Hepatic stellate cell (primary cell): Measurements from ENCODE around the gene MCF2L.

Experiments used
- DNase-seq: peaks from one replicate; pipeline ENCODE4 v3.0.0; 2011; ENCODE audit warnings: low spot score

Gene MCF2L

GRCh38 chr13:113129480-113129879, 160.5 kb downstream of the MCF2L start:
- DNase-seq = no peak

GRCh38 chr13:113129921-113130750, 161.1 kb downstream of the MCF2L start:
- no peak for DNase-seq

GRCh38 chr13:113135281-113135760, 166.3 kb downstream of the MCF2L start:
- no peak for DNase-seq

GRCh38 chr13:113137691-113138298, 168.8 kb downstream of the MCF2L start:
- no peak for DNase-seq

GRCh38 chr13:113138792-113139551, 170.0 kb downstream of the MCF2L start:
- DNase-seq = no peak

GRCh38 chr13:113139577-113139976, 170.6 kb downstream of the MCF2L start:
- no peak for DNase-seq

- DNase-seq = no peak
These were observed 171.9 kb downstream of the MCF2L start for GRCh38 chr13:113140677-113141600.

GRCh38 chr13:113141601-113141970, 172.6 kb downstream of the MCF2L start:
- no peak for DNase-seq

GRCh38 chr13:113142876-113143275, 173.9 kb downstream of the MCF2L start:
- DNase-seq = no peak

- DNase-seq = no peak
These were observed 174.6 kb downstream of the MCF2L start for GRCh38 chr13:113143466-113144254.

- DNase-seq = no peak
These were observed 175.2 kb downstream of the MCF2L start for GRCh38 chr13:113144255-113144629.

- DNase-seq = no peak
These were observed 176.5 kb downstream of the MCF2L start for GRCh38 chr13:113145496-113145895.

- DNase-seq = no peak
These were observed 177.0 kb downstream of the MCF2L start for GRCh38 chr13:113145911-113146598.

- no peak for DNase-seq
These were observed 177.7 kb downstream of the MCF2L start for GRCh38 chr13:113146750-113147149.

GRCh38 chr13:113147206-113147605, 178.2 kb downstream of the MCF2L start:
- no peak for DNase-seq

GRCh38 chr13:113148407-113148806, 179.4 kb downstream of the MCF2L start:
- DNase-seq = no peak

- DNase-seq = no peak
These were observed 180.0 kb downstream of the MCF2L start for GRCh38 chr13:113148940-113149503.
